SHP77 treated with DMSO at 0.1 percent for 48 hours (cell line): ENCODE data around the gene AGAP1.
"Not testable (repeated sequence)": the region's sequence is repeated elsewhere in the genome, so short reads cannot be mapped to it uniquely, and the experiment has no call there.

Experiments used
- DNase-seq: peaks from one replicate; lab custom pipeline; 2025; lab: John Stamatoyannopoulos, UW

AGAP1 gene

DNA sequence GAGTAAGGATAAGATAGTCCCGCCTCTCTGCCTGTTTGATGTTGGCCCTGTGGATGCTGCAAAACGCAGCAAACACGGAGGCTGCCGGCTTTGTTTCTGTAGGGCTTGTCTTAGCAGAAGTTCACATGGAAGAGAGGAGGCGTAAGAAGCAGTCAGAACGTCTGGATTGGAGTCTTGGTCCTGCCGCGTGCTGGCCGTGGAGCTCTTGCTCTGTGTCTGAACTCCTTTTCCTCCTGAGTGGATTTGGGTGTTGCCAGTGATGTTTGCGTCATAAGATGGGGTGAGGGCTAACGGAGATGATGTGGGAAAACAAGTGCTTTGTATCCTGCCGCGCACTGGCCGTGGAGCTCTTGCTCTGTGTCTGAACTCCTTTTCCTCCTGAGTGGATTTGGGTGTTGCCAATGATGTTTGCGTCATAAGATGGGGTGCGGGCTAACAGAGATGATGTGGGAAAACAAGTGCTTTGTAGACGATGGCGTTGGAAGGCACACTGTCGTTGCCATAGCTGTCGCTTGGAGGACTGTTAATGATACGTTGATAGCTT, 240.9 kb downstream of the AGAP1 start:
- no peak for DNase-seq

DNA sequence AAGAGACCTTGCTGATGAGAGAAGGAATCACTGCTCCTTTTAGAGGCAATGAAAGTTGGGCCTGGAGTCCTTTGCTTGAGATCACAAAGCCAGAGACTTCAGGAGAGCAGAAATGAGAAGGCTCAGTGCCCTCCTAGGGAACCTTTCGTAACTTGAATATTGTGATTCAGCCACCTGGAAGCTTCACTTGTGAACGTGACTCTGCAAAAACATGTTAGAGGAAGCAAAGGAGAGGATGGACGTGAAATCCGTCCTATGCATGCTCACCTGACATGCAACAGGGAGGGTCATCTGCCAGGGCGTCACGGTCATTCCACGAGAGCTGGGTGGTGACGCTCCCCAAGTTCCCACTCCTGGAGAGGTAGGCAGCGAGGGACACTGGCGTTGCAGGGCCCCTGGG, 243.6 kb downstream of the AGAP1 start:
- no peak for DNase-seq

DNA sequence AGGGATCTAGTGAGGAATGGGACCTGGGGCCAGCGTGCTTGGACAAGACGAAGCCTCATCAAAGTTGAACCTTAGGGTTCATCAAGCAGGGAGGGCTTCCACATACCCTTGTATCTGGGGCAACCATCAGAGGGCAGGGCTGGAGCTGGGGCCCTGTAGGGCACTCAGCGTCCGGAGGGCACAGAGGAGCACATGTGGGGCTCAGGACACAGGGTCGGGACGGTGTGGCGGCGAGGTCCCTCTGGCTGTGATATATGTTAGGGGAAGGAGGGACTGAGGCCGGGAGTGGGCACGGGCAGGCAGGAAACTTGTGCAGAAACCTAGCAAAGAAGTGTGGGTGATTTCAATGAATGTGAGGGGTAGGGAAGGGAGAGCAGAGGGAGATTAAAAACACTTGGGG, 244.0 kb downstream of the AGAP1 start:
- no peak for DNase-seq

DNA sequence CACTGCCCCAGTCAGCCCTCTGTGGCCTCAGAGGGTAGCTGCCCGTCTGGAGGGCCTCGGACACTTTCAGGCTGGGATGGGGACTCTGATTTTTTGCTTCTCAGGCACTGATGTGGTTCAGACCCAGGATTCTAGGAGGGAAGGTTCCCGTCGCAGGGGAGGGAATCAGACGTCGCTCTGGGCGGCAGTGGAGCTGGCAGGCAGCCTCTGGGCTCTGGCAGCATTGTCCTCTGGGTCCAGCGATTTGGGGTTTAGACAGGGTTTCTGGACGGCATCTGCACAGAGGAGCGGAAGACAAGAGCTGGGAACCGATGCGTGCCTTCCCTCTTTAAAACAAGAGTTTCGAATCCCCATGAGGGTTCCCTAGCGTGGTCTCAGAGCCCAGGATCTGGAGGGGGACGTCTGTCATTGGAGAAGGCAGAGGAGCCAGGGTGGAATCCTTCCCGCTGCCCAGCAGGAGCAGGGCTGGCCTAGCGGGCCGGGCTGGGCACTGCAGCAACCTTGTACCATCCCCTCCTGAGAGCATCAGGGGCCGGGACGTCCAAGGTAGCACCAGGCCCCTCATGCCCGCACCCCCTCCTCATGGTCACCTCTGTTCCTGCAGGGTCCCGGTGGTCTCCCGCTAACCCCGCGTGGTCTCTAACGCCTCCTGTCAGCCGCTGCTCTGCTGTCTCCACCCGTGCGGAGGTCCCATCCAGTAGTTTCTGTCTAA, 246.0 kb downstream of the AGAP1 start:
- no peak for DNase-seq

DNA sequence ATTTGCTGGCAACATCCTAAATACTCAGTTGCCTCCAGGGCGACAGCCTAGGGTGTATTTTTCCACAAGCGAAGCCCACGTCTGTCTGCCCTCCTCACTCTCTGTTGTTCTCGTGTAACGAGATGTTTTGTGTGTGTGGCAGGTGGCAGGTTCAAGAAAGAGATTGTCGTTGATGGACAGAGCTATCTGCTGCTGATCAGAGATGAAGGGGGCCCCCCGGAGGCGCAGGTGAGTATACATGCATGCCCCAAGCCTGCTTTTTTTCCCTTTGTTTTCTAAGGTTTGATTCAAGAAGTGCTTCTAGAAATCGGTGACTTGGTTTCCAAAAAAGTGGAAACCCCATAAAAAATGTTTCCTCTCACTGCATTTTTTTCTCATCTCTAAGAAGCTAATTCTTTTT, 247.0 kb downstream of the AGAP1 start:
- peak; percentile 55 for DNase-seq

DNA sequence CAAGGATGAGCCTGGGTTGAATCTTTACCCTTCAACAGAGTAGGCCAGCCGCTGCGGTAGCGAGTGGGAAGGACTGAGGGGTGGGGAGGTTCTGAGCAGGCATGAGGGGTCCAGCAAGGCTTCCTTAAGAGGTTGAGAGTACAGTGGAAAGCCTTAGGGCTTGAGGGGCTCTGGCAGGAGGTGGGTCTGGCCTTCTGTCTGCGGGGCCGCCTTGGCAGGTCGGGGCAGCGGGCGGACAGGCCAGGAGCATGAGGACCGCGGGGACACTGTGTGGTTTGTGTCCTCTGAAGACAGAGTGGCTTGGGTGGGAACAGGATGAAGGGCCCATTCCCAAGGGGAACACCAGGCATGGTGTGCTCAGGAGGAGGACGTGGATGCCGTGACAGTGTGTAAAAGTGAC, 250.3 kb downstream of the AGAP1 start:
- no peak for DNase-seq

DNA sequence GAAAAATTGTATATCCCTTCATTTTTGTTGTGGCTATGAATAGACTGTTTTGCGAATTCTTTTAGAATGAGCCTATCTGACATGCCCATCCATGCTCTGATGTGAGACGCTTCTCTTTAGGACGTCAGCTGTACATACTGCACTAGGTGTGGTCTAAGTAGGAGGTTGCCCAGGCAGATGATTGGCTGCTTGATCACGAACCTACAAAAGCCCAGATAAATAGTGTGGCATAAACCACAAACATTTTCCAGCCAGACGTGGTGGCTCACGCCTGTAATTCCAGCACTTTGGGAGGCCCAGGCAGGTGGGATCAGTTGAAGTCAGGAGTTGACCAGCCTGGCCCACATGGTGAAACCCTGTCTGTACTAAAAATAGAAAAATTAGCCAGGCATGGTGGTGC, 251.8 kb downstream of the AGAP1 start:
- no peak for DNase-seq

DNA sequence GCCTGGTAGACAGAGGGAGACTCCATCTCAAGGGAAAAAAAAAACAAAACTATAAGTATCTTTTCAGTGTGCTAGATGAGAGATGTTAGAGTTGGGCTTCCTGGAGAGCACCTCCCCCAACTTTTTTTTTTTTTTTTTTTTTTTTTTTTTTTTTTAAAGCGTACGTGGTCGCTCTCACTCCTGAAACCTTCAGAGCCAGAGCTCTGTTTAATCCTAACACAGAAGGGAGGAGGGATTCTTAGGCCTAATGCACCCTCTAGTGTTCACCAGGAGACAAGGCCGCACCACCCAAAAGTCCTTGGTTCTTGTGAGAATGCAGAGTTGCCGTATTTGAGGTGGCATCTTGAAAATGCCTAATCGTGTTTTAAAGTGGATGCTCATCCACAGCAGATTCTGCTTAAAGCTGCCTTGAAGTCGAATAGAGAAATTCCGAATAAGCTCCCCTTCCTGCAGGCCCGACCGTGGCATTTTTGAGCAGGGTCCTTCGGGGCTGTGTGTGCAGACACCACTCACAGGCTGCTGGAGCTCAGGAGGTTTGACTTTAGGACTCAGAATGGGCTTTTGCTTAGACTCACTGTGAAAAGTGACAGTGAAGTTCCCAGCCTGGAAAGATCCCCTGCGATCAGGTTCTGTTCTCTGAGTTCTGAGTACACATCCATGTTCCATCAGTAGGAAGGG, 252.6 kb downstream of the AGAP1 start:
- no peak for DNase-seq

DNA sequence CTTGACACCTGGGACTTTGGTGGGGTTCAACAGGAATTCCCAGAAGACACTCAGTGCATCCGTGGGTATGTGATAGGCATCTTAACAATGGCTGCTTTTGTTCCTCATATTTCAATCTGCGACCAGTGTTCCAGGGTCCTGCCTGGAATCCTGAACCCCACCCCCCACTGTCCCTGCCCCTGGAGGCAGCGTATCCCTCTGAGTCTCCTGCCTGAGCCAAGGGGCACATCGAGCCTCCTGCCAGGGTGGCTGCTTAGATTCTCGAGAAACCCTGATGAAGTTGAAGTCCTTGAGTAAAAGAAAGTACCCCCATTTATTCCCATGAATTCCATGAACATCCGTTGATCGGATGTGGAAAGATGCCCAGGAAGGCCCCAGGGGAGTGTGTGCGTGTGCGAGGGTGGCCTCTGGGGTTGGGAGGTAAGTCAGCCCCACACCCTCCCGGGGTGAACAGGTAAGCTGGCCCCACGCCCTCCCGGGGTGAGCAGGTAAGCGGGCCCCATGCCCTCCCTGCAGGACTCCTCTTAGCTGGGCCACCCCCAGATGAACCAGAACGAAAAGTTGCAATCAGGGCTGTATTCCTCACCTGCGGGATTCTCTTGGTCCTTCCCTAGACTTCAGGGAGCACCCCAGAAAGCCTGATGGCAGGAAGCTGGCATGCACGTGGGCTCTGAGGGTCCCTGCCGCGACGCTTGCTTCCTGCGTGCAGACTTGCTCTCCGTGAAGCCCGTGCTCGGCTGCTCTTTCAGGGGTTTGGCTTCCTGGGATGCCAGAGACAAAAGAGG, 253.3 kb downstream of the AGAP1 start:
- DNase-seq = no peak

DNA sequence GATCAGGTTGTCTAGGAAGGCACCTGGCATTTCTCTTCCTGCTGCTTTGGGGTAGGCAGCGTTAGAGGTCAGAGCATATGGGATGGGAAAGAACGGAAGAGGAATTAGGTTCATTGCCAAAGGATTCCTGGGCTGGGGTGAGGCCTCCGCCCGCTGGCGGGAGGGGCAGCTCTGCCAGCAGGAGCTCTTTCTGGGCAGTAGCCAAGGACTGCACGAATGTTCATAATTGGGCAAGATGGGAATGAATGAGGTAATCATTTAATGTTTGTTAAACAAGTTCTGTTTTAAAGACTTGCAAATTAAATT, 253.9 kb downstream of the AGAP1 start:
- no peak for DNase-seq

DNA sequence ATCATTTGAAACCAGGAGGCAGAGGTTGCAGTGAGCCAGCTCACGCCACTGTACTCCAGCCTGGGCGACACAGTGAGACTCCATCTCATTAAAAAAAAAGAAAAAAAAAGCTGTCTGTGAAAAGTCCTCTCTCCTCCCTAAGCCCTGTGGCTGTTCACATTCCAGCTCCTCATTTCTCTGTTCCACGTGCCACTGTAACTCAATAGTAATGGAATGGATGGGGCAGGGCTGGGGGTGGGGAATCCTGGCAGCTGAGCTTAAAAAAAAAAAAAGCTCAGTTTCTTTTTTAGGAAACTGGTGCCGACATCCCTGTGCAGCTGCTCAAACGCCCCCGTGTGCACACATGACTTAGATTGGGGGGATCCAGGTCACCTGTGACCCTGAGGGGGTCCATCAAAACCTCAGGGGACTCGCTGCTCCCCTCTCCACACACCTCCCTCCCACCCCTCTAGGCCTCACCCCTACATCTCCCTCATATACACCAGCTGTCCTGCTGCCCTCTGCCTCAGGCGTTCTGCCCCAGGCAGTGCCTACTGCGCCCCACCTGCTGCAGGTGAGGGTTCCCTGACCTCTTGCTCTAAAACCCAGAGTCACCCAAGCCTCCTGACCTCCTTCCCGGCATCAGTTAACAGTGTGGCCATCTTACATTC, 255.4 kb downstream of the AGAP1 start:
- no peak for DNase-seq

DNA sequence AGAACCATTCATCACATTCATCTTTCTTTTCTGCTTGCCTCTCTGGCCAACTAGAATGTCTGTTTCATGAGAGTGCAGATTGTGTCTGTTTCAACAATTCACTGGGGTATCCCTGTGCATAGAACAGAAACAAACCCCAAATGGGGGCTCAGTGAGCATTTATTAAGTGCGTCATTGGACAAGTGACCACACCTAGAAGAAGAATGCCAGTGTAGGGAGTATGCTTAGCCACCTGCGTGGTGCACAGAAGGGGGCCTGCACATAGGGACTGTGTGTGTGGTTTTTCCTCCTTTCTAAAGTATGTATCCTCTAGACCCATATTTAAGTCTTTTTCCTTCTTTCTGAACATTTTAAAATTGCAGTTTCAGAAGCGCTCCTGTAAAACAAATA, 255.9 kb downstream of the AGAP1 start:
- DNase-seq = no peak

DNA sequence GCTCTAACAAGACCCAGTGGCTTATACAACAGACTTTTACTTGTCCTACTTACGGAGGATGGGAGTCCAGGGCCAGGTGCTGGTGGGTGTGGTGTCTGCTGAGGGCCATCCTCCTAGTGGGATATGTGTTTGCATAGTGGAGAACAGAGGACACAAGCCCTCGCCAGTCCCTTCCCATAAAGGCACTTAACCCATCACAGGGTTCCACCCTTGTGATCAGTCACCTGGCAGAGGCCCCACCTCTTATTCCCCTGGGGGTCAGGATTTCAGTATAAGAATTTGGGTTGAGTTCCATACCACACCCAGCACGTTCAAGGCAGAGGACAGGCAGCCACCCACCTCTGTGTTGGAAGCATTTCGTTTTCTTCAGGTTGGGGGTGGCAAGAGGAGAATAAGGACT, 259.0 kb downstream of the AGAP1 start:
- DNase-seq = no peak

DNA sequence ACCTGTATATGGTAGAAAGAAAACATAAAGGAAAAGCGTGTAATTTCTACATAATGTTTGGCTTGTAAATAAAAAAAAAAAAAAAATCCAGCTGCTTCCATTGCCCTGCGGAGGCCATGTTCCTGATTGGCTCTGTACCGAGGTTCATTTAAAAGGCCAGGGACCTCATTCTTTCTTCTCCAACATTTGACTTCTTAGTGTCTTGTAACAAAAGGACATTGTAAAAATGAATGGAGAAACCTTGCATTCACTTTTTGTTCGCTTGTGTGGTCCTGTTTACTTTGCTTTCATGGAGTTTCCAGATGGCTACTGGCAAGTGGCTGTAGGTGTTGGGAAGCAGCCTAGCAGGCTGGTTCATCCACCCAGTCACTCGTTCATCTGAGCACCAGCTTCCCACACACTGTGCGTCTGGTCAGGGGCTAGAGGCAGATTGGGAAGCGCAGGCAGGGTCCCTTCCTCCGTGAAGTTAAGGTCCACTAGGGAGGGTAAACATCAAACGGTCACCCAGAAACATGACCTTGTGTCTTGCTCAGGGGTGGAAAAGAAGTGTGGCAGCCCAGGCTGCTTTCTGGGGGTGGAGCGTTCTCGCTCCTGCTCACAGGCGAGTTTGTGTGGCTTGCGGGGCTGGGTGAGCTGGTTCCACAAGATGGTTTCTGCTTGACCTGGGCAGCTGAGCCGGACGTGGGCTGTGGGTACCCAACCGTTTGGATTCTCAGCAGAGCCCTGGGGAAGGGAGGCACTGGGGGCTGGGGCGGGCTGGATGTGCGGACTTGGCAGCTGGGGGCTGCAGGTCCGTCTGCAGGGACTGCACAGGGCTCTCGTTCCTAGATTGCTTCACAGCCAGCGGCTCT, 260.7 kb downstream of the AGAP1 start:
- DNase-seq = no peak

DNA sequence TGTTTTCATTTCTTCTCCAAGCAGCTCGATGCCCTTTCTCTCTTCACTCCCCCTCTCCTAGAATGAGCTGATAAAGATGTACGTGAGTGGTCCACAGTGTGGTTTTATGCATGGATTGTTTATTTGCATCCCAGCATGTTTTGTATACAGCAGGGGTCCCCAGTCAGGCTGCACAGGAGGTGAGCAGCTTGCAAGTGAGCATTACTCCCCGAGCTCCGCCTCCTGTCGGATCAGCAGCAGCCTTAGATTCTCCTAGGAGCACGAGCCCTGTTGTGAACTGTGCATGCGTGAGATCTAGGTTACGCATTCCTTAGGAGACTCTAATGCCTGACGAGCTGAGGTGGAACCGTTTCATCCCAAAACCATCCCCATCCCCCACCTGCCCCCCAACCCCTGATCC, 262.6 kb downstream of the AGAP1 start:
- DNase-seq = no peak

DNA sequence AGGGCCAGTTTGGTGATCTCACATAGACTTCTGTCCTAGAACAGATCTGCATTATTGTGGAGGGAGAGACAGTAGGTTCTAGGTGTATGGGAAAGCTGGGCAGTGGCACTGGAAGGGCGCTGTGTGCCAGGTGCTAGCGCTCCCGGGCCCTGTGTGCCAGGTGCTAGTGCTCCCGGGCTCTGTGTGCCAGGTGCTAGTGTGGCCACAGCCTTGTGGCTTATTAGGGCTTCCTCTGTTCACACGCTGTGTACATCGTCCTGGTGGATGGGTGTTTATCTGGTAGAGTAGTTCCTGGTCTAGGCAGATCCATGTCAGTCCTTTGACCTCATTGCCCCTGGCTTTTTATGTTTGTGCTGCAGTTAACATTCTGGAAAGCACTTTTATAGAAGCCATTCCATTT, 263.4 kb downstream of the AGAP1 start:
- DNase-seq = no peak

DNA sequence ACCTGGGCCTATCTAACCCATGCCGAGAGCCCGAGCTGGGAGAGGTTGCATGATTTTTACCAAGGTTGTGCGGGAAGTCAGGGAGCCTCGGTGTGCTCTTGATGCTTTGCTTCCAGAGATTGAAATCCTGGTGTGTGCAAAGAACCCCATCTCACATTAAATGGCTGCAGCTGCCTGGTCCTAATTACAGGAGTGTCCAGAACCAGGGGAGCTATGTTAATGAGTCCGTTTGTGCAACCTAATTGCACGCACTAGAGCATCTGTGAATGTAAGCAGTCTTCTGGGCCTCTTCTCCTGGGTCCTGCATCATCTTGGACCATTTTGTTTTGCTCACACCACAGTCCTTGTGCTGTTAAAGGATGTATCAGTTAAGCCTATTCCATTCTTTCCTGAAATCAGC, 263.8 kb downstream of the AGAP1 start:
- DNase-seq = no peak

DNA sequence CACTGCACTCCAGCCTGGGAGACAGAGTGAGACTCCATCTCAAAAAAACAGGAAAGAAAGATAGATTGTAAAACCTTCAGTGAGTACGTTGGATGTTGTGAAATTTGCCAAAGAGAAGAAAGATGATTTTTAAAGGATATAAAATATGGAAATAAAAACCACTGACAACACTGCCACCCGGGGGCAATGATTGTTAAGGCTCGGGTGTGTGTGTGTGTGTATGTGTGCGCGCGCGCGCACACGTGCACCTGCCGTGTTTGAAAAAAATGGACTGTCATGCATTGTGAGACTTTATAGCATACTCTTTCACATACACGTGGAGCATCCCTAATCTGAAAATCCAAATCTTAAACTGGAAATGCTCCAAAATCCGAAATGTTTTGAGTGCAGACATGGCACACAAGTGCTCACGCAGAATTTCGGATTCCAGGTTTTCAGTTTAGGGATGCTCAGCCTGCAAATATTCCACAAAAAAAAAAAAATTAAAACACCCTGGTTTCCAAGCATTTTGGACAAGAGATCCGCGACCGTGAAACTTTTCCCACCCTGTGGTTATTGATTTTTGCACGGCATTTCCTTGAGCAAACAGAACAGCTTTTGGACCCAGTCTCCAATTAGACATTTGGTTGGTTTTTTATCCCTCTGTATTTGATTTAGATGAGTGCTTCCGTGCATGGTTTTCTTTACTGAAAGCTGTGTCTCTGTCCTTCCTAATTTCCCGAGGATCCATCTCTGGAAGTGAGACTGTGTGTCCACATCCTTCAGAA, 269.2 kb downstream of the AGAP1 start:
- DNase-seq = no peak

DNA sequence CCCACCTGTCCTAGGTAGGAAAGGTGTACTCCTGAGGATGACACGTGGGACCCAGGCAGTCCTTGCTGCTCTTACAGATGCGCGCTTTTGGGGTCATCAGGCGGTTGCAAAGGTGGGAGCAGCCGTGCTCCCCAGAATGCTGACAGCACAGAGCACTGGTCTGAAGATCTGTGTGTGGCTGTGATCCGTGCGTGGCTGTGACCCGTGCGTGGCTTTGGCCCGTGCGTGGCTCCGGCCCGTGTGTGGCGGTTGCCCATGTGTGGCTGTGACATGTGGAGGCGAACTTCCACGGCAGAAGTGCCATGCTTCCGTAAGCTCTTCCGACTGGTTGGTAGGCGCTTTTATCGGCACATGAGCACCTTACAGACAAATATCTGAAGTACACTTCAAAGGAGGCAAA, 270.0 kb downstream of the AGAP1 start:
- DNase-seq = no peak

DNA sequence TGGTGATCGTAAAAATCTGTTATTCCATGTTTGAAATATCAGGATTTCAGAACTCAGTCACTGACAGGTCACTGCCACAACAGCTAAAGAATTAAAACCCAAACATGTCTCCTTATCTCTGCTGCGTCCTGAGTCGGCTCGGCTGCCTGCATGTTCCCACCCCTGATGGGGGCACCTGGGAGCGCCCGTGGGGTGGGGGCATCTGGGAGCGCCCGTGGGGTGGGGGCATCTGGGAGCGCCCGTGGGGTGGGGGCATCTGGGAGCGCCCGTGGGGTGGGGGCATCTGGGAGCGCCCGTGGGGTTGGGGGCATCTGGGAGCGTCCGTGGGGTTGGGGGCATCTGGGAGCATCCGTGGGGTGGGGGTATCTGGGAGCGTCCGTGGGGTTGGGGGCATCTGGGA, 270.6 kb downstream of the AGAP1 start:
- DNase-seq = not testable (repeated sequence)
